ENCODE measurements around the gene TLE3. TPM values are rescaled to one million over a fixed set of nuclear protein-coding genes. Genes with fewer than 3 reads are reported as not detected.

TLE3 gene
- total RNA-seq, 1 donor from 2014 or later = 109 TPM

DNA sequence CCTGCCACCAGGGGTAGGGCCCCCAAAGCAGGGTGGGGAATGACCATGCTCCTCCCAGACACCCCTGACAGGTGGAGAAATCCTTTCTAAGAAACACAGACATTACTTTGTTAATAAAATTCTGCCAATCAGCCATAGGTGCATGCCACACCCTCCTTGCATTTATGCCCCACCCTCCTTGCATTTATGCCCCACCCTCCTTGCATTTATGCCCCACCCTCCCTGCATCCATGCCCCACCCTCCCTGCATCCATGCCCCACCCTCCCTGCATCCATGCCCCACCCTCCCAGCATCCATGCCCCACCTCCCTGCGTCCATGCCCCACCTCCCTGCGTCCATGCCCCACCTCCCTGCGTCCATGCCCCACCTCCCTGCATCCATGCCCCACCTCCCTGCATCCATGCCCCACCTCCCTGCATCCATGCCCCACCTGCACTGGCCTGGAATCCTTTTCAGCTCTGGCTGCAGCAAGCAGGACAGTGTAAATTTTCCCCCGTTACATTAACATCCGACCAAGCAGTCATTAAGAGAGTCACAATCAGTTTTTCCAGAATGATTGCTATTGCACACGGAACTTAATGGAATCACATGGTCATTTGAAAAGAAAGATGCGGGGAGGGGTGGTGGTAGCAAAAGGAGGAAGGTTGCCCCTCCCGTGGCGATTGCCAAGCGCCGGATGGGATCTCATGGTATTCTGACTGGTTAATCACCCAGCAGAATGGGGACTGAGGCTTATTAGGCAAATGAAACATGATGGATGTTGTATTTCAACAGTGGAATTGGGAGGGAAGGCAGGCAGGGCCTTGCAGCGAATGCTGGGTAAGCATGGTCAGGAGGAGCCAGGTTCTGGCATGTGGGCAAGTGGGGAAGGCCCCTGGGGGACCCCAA is 91.2 kb downstream of the TLE3 start:
- DNase-seq (ENCODE audit: extremely low spot score, unreplicated experiment) = no peak
- peaks cover 7% of the 10 kb centered on the region for H3K9me3 Mint-ChIP-seq
- peaks cover 4% of the 10 kb centered on the region for H3K4me1 Mint-ChIP-seq (ENCODE audit: unreplicated experiment)
- TF ChIP-seq, protein P1, sequence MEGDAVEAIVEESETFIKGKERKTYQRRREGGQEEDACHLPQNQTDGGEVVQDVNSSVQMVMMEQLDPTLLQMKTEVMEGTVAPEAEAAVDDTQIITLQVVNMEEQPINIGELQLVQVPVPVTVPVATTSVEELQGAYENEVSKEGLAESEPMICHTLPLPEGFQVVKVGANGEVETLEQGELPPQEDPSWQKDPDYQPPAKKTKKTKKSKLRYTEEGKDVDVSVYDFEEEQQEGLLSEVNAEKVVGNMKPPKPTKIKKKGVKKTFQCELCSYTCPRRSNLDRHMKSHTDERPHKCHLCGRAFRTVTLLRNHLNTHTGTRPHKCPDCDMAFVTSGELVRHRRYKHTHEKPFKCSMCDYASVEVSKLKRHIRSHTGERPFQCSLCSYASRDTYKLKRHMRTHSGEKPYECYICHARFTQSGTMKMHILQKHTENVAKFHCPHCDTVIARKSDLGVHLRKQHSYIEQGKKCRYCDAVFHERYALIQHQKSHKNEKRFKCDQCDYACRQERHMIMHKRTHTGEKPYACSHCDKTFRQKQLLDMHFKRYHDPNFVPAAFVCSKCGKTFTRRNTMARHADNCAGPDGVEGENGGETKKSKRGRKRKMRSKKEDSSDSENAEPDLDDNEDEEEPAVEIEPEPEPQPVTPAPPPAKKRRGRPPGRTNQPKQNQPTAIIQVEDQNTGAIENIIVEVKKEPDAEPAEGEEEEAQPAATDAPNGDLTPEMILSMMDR (conservative IDR thresholded peaks at IDR 0.05) = no peak
- H3K36me3 Mint-ChIP-seq = no peaks in the 10 kb centered on the region
- H3K27me3 Mint-ChIP-seq = peaks cover 8% of the 10 kb centered on the region
- H3K4me3 Mint-ChIP-seq = no peak overlapping the region
- no peak overlapping the region for H3K27ac Mint-ChIP-seq

DNA sequence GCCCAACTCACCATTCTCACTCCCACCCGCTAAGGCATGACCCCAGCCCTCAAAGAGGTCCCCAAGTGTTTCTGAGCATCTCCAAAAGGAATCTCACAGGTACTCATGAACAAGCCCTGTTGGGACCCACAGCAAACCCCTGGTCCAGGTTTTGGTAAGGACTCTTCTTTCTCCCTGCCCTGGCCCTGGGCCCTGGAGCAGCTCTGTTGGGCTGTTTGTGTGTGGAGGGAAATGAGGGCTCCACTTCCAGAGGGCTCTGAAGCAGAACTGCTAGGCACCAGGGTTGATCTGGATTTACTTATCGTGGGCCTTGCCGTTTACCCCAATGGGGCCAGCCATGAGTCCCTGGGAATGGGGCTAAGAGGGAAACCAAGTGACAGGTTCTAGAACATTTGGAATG is 92.9 kb downstream of the TLE3 start:
- peaks cover 4% of the 10 kb centered on the region for H3K4me1 Mint-ChIP-seq (ENCODE audit: unreplicated experiment)
- H3K9me3 Mint-ChIP-seq = peaks cover 7% of the 10 kb centered on the region
- DNase-seq (ENCODE audit: extremely low spot score, unreplicated experiment) = no peak
- no peak overlapping the region for H3K27ac Mint-ChIP-seq
- peaks cover 12% of the 10 kb centered on the region for H3K27me3 Mint-ChIP-seq
- TF ChIP-seq, protein P1 (conservative IDR thresholded peaks at IDR 0.05) = no peak
- no peak overlapping the region for H3K4me3 Mint-ChIP-seq
- no peaks in the 10 kb centered on the region for H3K36me3 Mint-ChIP-seq

DNA sequence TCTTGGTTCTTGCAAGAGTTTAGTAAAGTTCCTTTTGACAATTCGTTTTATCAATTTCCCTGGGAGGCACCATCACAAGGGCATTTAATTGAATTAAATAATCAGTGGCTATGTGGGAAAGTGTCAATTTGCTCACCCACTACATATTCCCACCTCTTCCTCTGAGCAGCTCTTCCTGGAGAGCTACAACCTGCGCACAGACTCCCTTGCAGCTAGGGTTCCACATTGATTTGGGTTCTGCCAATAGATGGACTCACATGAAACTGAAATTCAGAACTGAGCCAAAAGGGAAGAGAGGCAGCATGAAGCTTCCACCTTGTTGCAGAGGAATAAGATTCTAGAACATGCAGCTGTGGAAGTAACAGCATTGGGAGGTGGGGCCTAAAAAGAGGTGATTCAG is 94.8 kb downstream of the TLE3 start:
- H3K4me3 Mint-ChIP-seq = no peak overlapping the region
- peaks cover 7% of the 10 kb centered on the region for H3K9me3 Mint-ChIP-seq

DNA sequence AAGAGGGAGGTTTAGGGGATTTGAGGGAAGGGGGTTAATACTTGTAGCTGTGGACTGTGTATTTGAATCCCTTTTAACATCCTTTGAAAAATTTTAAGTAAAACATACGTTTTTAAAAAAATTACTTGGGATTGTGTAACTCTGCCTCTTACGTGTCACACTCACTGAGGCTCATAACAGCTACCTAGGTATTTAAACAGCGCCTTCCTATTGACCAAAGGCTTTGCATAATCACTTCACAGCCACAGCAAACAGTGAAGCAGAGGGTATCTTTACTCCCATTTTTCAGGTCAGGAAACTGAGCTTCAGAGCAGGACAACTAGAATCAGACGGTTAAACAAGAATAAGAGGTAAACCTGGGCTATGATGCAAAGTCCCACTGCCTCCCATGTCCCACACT is 95.9 kb downstream of the TLE3 start:
- peaks cover 13% of the 10 kb centered on the region for H3K4me1 Mint-ChIP-seq (ENCODE audit: unreplicated experiment)
- no peaks in the 10 kb centered on the region for H3K36me3 Mint-ChIP-seq
- H3K4me3 Mint-ChIP-seq = no peak overlapping the region

More for the DNA sequence above, 94.8 kb downstream of the TLE3 start:
- H3K27ac Mint-ChIP-seq = no peak overlapping the region
- H3K4me1 Mint-ChIP-seq (ENCODE audit: unreplicated experiment) = peaks cover 3% of the 10 kb centered on the region
- TF ChIP-seq, protein P1 (conservative IDR thresholded peaks at IDR 0.05) = no peak
- DNase-seq (ENCODE audit: extremely low spot score, unreplicated experiment) = no peak
- H3K36me3 Mint-ChIP-seq = no peaks in the 10 kb centered on the region
- peaks cover 15% of the 10 kb centered on the region for H3K27me3 Mint-ChIP-seq

DNA sequence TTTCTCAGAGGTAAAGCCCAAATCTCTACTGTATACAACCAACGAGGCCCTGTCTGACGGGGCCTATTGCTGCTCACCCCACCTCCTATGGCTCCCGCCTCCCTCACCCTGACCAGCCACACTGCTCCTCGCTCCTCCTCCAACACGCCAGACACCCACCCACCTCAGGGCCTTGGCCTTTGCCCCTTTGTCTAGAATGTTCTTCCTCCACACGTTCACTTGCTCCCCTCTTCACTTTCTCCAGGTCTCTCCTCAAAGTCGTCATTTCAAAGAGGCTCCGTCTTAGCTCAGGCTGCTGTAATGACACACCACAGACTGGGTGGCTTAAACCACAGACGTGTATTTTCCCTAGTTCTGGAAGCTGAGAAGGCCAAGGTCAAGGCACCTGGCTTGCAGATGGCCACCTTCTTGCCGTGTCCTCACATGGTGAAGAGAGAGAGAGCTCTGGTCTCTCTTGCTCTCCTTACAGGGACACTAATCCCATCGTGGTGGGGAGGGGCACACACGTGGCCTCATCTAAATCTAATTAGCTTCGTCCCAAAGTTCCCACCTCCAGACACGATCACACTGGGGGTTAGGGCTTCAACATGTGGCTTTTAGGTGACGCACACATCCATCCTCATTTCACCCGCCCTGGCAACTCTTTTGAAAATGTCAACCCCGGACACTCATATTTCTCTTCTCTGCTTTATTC is 98.2 kb downstream of the TLE3 start:
- peaks cover 24% of the 10 kb centered on the region for H3K4me1 Mint-ChIP-seq (ENCODE audit: unreplicated experiment)
- DNase-seq (ENCODE audit: extremely low spot score, unreplicated experiment) = no peak
- peaks cover 7% of the 10 kb centered on the region for H3K9me3 Mint-ChIP-seq
- peaks cover 8% of the 10 kb centered on the region for H3K27me3 Mint-ChIP-seq
- no peaks in the 10 kb centered on the region for H3K36me3 Mint-ChIP-seq
- TF ChIP-seq, protein P1 (conservative IDR thresholded peaks at IDR 0.05) = no peak
- H3K27ac Mint-ChIP-seq = peak overlapping the region; percentile 57
- H3K4me3 Mint-ChIP-seq = no peak overlapping the region

More for the DNA sequence above, 95.9 kb downstream of the TLE3 start:
- peaks cover 7% of the 10 kb centered on the region for H3K9me3 Mint-ChIP-seq
- H3K27me3 Mint-ChIP-seq = peaks cover 14% of the 10 kb centered on the region
- TF ChIP-seq, protein P1 (conservative IDR thresholded peaks at IDR 0.05) = no peak
- no peak overlapping the region for H3K27ac Mint-ChIP-seq
- DNase-seq (ENCODE audit: extremely low spot score, unreplicated experiment) = no peak
